Measurements from ENCODE around the gene PIP4K2A. TPM values are rescaled to one million over a fixed set of nuclear protein-coding genes. Genes with fewer than 3 reads are reported as not detected.
"Not testable (repeated sequence)": the region's sequence is repeated elsewhere in the genome, so short reads cannot be mapped to it uniquely, and the experiment has no call there.

PIP4K2A gene
- 24.1 and 42.5 TPM in 2 replicates for total RNA-seq

- no peak for DNase-seq (ENCODE audit: low read depth)
Measured at GRCh38 chr10:22714479-22715289, at the start of gene PIP4K2A. Gene PIP4K2A (minus strand): TSS chr10:22714578. CDS start chr10:22714326, 252 bp downstream.

- DNase-seq (ENCODE audit: low read depth) = no peak
Measured at GRCh38 chr10:22761569-22762220, 47.3 kb upstream of the PIP4K2A start.

GRCh38 chr10:22760025-22760424 is 45.6 kb upstream of the PIP4K2A start:
- DNase-seq (ENCODE audit: low read depth) = peak; percentile 67

- no peak for DNase-seq (ENCODE audit: low read depth)
Measured at GRCh38 chr10:22758867-22759266, 44.5 kb upstream of the PIP4K2A start.

GRCh38 chr10:22754296-22754695 is 39.9 kb upstream of the PIP4K2A start:
- DNase-seq (ENCODE audit: low read depth) = no peak

- no peak for DNase-seq (ENCODE audit: low read depth)
Measured at GRCh38 chr10:22753786-22754185, 39.4 kb upstream of the PIP4K2A start.

GRCh38 chr10:22752272-22752889 is 38.0 kb upstream of the PIP4K2A start:
- DNase-seq (ENCODE audit: low read depth) = no peak

GRCh38 chr10:22750131-22750530 is 35.8 kb upstream of the PIP4K2A start:
- DNase-seq (ENCODE audit: low read depth) = no peak

- not testable (repeated sequence) for DNase-seq (ENCODE audit: low read depth)
Measured at GRCh38 chr10:22744858-22745257, 30.5 kb upstream of the PIP4K2A start.

GRCh38 chr10:22742678-22743077 is 28.3 kb upstream of the PIP4K2A start:
- DNase-seq (ENCODE audit: low read depth) = no peak

- DNase-seq (ENCODE audit: low read depth) = peak; percentile 70
Measured at GRCh38 chr10:22741631-22742030, 27.3 kb upstream of the PIP4K2A start.

GRCh38 chr10:22740180-22740579 is 25.8 kb upstream of the PIP4K2A start:
- peak; percentile 38 for DNase-seq (ENCODE audit: low read depth)

- DNase-seq (ENCODE audit: low read depth) = peak; percentile 94
Measured at GRCh38 chr10:22737587-22737986, 23.2 kb upstream of the PIP4K2A start.

GRCh38 chr10:22736134-22736533 is 21.8 kb upstream of the PIP4K2A start:
- DNase-seq (ENCODE audit: low read depth) = no peak

- no peak for DNase-seq (ENCODE audit: low read depth)
Measured at GRCh38 chr10:22733992-22734391, 19.6 kb upstream of the PIP4K2A start.

- no peak for DNase-seq (ENCODE audit: low read depth)
Measured at GRCh38 chr10:22727663-22728062, 13.3 kb upstream of the PIP4K2A start.

GRCh38 chr10:22727112-22727511 is 12.7 kb upstream of the PIP4K2A start:
- no peak for DNase-seq (ENCODE audit: low read depth)

GRCh38 chr10:22724773-22725172 is 10.4 kb upstream of the PIP4K2A start:
- no peak for DNase-seq (ENCODE audit: low read depth)

- DNase-seq (ENCODE audit: low read depth) = no peak
Measured at GRCh38 chr10:22723783-22724182, 9.4 kb upstream of the PIP4K2A start.

- no peak for DNase-seq (ENCODE audit: low read depth)
Measured at GRCh38 chr10:22723343-22723779, 9.0 kb upstream of the PIP4K2A start.

- no peak for DNase-seq (ENCODE audit: low read depth)
Measured at GRCh38 chr10:22722626-22723169, 8.3 kb upstream of the PIP4K2A start.

- no peak for DNase-seq (ENCODE audit: low read depth)
Measured at GRCh38 chr10:22720667-22721066, 6.3 kb upstream of the PIP4K2A start.
